Loucy (cell line): ENCODE data around the gene ASIC2.

Source experiments
- EZH2phosphoT487 ChIP-seq: fragments of 200-600 bp; IDR thresholded peaks from 2 replicates; pipeline ENCODE4 v1.6.1; 2018; ENCODE audit warnings: antibody characterized with exemption, mild to moderate bottlenecking, moderate library complexity, borderline replicate concordance
- TF ChIP-seq, protein P1 (sequence below): fragments of 200-600 bp; sonication (generic); conservative IDR thresholded peaks from 2 replicates; pipeline ENCODE4 v1.5.1; 2014; ENCODE audit warnings: mild to moderate bottlenecking, antibody characterized with exemption, low read length

DNA sequence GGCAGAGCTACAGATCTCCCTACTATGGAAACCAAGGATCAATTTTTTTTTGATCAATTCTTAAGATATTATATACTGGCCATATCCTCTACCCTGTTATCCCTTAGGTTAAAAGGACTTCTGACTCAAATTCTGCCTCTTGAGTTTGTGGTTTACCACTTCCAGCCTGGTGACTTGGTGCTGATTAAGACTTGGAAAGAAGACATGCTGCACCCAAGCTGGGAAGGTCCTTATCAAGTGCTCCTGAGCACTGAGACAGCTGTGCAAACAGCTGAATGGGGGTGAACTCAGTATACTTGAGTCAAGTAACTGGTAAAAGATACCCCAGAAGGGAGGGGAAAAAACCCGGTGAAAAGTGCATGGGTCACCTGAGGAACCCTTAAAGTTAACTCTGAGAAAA is 321.9 kb downstream of the ASIC2 start:
- TF ChIP-seq, protein P1, sequence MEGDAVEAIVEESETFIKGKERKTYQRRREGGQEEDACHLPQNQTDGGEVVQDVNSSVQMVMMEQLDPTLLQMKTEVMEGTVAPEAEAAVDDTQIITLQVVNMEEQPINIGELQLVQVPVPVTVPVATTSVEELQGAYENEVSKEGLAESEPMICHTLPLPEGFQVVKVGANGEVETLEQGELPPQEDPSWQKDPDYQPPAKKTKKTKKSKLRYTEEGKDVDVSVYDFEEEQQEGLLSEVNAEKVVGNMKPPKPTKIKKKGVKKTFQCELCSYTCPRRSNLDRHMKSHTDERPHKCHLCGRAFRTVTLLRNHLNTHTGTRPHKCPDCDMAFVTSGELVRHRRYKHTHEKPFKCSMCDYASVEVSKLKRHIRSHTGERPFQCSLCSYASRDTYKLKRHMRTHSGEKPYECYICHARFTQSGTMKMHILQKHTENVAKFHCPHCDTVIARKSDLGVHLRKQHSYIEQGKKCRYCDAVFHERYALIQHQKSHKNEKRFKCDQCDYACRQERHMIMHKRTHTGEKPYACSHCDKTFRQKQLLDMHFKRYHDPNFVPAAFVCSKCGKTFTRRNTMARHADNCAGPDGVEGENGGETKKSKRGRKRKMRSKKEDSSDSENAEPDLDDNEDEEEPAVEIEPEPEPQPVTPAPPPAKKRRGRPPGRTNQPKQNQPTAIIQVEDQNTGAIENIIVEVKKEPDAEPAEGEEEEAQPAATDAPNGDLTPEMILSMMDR, result no peak
- TF ChIP-seq EZH2phosphoT487, result no peak
